Hepatic stellate cell (primary cell): ENCODE measurements around the gene GNG11.
A peak's percentile ranks its signal among the peaks of the same experiment; 100 is the strongest.
"Not testable (repeated sequence)": the region's sequence is repeated elsewhere in the genome, so short reads cannot be mapped to it uniquely, and the experiment has no call there.

Source experiments
- DNase-seq: peaks from one replicate; pipeline ENCODE4 v3.0.0; 2011; ENCODE audit warnings: low spot score

The GNG11 gene

GRCh38 chr7:93921607-93922566, at the start of gene GNG11:
GNG11 (plus strand) TSS chr7:93921735; CDS start chr7:93922138, 403 bp downstream.
- peak; percentile 51 for DNase-seq

GRCh38 chr7:93873998-93874574, 47.4 kb upstream of the GNG11 start:
- DNase-seq = no peak

- no peak for DNase-seq
Observed at GRCh38 chr7:93877742-93878141, 43.8 kb upstream of the GNG11 start.

GRCh38 chr7:93879356-93879755, 42.2 kb upstream of the GNG11 start:
- no peak for DNase-seq

- DNase-seq = no peak
Observed at GRCh38 chr7:93882468-93882867, 39.1 kb upstream of the GNG11 start.

- no peak for DNase-seq
Observed at GRCh38 chr7:93883078-93883916, 38.2 kb upstream of the GNG11 start.

- no peak for DNase-seq
Observed at GRCh38 chr7:93883917-93884345, 37.6 kb upstream of the GNG11 start.

GRCh38 chr7:93884541-93884940, 37.0 kb upstream of the GNG11 start:
- DNase-seq = no peak

- no peak for DNase-seq
Observed at GRCh38 chr7:93889261-93889660, 32.3 kb upstream of the GNG11 start.

- DNase-seq = peak; percentile 30
Observed at GRCh38 chr7:93890041-93890463, 31.5 kb upstream of the GNG11 start.

GRCh38 chr7:93890464-93891068, 31.0 kb upstream of the GNG11 start, which contains the start of gene TFPI2:
TFPI2 (minus strand) TSS chr7:93890753; CDS start chr7:93890678, 75 bp downstream.
- DNase-seq = peak; percentile 50

- DNase-seq = peak; percentile 9
Observed at GRCh38 chr7:93894426-93894825, 27.1 kb upstream of the GNG11 start.

- no peak for DNase-seq
Observed at GRCh38 chr7:93894966-93895640, 26.4 kb upstream of the GNG11 start.

- no peak for DNase-seq
Observed at GRCh38 chr7:93895859-93896600, 25.5 kb upstream of the GNG11 start.

GRCh38 chr7:93897680-93898079, 23.9 kb upstream of the GNG11 start:
- no peak for DNase-seq

- DNase-seq = peak; percentile 19
Observed at GRCh38 chr7:93902777-93903423, 18.6 kb upstream of the GNG11 start.

- DNase-seq = no peak
Observed at GRCh38 chr7:93906267-93906666, 15.3 kb upstream of the GNG11 start, which contains the start of gene GNGT1. GNGT1 (plus strand) TSS chr7:93906567; CDS start chr7:93906747, 180 bp downstream.

- no peak for DNase-seq
Observed at GRCh38 chr7:93910076-93910994, 11.2 kb upstream of the GNG11 start.

GRCh38 chr7:93911242-93911641, 10.3 kb upstream of the GNG11 start:
- DNase-seq = not testable (repeated sequence)
